HG02943 (cell line): ENCODE data around the gene DNAH8.
"Not testable (repeated sequence)": the region's sequence is repeated elsewhere in the genome, so short reads cannot be mapped to it uniquely, and the experiment has no call there.

Experiments used
- ATAC-seq: cut with Tn5 transposase; IDR thresholded peaks from one replicate; pipeline ENCODE4 v1.9.1; 2021; ENCODE audit warnings: mild to moderate bottlenecking, low read depth, moderate library complexity; ENCODE audit not compliant: unreplicated experiment

Gene DNAH8

DNA sequence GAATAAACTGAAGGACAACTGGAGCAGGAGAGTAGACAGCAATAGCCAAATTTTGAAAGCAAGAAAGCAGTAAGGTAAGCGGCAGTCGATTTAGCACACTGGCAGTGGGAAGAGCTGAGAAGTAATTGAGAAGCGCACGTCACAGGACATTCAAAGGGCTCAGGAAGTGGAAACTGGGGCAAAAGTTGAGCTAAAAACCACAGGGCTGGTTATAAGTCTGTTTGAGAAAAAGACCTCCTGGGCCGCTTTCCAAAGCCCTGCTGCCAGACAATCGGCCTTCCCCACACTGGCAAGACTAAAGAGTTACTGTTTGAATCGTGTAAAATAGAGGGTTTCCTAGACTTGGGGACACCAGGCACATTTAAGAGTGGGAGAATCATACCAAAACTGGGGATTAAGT is 161.4 kb downstream of the DNAH8 start:
- no peak for ATAC-seq

DNA sequence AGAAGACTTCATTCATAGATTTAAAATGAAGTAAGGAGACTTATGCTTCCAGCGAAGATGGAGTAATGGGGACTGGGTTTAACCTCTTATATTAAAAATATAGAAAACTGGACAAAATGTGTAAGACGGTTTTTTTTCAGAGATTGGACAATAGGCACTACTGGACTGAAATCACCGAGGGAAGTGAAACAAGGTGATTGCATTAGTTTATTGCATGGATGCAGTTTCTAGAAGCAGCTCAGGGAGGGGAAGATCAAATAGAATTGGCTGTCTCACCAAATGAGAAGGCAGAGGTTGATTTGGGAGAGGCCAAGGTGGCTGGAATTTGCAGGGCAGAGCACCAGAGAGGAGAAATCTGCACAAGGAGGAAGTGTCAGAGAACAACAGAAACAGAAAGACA is 162.6 kb downstream of the DNAH8 start:
- ATAC-seq, result no peak

DNA sequence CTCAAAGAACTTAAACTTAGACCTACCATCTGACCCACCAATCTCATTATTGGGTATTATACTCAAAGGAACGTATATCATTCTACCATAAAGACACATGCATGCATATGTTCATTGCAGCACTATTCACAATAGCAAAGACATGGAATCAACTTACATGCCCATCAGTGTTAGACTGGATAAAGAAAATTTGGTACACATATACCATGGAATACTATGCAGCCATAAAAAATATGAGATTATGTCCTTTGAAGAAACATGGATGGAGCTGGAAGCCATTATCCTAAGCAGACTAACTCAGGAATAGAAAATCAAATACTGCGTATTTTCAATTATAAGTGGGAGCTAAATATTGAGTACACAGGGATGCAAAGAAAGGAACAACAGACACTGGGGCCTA is 167.0 kb downstream of the DNAH8 start:
- ATAC-seq, result no peak

DNA sequence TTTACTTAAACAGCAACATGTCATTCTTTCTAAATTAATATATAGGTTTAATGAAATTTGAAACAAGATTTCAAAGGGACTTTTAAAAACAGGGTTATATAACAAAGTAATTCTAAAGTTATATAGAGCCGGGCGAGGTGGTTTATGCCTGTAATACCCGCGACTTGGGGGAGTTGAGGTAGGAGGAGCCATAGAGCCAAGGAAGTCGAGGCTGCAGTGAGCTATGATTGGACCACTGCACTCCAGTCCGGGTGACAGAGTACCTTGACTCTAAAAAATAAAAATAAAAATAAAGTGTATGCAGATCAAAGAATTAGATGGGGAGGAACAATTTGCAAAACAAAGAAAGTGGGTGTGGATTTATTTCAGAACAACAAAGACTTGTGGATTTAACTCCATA is 182.4 kb downstream of the DNAH8 start:
- no peak for ATAC-seq

DNA sequence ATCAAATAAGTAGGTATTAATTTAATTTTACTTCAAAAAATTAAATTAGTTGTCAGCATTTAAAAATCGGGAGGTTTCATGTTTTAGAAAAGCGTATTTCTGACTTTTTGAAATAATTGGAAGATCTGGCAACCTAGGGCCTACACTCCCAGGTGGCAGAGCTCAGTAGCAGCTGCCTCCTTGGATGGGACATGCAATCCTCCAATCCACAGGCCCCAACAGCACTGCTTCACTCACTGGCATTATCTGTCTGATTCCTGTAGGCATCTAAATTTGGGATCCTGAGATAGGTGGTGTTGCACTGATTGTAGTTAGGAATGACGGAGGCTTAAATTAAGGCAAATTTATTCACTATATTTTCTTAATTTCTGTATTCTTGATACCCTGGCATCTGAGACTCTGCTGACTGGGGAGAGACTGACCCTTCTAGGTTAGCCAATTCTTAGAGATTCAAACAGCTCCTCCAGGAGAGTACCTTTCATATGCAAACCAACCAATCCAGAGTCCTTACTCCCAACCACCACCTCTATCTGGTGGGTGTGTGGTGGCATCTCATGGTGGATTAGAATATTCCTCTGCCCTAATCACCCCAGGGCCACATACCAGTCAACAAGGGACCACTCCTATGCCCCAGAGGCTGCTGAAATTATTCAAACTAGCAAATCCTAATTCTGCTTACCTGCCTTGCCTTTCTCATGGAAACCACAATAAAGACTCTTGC is 186.9 kb downstream of the DNAH8 start:
- no peak for ATAC-seq

DNA sequence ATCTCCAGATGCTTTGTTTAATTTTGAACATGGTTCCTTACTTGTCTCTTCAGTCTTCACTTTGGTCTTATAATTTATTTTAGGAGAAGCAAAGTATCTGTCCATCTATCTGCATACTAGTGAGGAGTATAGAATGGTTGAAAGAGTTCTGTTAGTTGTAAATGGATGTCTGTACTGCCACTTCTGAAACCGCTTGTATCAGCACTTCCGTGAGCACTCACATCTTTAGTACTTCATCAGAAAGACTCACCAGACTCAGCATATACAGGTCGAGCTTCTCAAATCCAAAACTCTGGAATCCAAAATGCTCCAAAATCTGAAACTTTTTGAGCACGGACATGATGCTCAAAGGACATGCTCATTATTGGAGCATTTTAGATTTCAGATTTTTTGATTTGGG is 191.5 kb downstream of the DNAH8 start:
- ATAC-seq, result no peak

DNA sequence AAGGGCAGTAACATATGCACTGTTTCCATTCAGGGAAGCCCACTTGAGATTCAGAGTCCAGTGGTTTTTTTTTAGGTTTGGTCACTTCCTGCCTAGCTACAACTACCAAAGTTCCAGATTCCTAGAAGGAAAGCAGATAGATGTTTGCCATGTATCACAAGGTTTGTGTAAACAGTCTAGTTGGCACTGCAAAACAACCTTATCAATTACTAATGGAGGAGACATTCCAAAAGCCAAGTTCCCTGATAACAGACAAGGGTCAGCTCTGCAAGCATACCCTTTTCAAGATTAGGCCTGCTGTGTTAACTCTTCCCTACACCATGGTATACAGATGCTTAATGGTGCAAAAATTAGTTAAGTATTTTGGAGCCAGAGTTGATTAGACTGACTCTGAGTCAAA is 192.2 kb downstream of the DNAH8 start:
- ATAC-seq, result no peak

DNA sequence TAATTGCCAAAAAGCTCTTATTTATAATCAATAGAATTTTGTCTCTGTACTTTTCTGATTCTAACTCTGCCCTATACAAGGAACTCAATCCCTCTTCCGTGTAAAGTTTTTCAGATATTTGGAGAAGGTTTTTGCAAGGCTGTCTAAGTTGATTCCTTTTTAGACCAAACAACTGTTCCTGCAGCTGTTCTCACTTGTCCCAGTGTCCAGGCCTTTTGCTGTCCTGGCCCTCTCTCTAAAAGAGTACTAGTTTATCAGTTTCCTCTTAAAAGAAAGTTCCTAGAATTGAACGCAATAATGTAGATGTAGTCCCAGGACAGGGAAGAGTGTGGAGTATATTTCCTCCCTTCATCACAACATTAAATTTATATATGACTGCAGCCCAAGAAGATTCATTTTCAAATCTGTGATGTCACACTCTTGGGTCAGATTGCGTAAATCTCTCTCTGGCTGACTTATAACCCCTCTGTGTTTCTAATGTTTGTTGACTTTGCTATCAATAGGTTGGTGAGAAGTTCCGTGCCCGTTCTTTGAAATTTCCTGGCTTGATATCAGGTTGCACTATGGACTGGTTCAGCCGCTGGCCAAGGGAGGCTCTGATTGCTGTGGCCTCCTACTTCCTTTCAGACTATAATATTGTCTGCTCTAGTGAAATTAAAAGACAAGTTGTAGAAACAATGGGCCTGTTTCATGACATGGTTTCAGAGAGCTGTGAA is 194.1 kb downstream of the DNAH8 start:
- no peak for ATAC-seq

DNA sequence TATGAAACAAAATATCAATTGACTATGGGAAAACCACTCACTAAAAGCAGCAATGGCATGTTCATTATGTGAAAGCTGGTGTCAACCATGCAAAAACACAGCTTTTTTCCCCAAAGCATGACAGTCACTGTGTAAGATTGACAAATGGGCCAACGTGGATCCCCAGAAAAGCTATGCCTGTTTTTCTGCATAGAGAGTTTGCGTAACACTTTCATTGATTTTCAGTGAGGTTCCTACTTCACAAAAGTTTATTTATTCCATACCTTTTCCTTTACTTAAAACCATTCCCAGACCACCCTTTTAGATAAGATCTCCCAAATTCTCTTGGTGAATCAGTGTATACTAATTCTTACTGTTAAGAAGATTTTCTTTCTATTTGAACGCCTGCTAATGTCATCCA is 195.1 kb downstream of the DNAH8 start:
- ATAC-seq, result no peak

DNA sequence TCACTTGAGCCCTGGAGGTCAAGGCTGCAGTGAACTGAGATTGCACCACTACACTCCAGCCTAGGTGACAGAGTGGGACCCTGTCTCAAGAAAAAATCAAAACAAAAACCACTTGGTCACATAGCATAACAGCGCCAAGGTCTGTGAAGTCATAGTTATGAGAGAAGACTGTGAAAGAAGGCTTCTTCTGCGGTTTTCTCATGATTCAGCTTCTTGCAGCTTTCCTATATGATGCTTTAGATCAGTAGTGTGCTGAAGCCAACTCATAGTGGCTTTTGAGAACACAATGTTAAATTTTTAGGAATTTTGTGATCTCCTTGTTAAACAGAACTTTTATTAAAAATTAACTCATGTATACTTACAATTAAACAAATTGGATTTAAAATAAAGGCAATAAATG is 197.3 kb downstream of the DNAH8 start:
- no peak for ATAC-seq

DNA sequence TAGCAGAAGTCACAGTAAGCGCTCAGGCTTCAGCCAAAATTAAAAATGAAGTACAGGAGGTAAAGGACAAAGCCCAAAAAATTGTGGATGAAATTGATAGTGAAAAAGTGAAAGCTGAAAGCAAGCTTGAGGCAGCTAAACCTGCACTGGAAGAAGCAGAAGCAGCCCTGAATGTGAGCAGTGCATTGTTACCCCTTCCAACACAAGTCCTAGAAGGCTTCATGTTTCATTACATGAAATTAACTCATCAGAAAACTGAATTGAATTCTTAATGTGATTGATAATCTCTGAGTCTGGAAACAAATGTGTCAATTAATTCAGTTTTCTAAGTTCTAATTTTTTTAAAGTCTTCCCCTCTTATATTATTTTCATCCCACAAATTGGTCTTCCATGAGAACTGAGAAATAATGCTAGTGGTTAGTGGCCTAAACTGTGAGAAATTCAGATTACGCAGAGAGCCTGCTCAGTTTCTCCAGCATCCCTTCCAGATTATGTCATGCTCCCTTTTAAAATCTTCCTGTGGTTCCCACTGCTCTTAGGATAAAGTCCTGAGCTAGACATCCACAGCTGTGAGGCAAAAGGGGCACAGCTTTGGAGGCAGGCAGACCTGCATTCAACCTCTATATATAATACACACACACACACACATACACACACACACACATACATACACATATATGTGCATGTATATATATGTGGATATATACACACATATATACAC is 200.3 kb downstream of the DNAH8 start:
- ATAC-seq, result no peak

DNA sequence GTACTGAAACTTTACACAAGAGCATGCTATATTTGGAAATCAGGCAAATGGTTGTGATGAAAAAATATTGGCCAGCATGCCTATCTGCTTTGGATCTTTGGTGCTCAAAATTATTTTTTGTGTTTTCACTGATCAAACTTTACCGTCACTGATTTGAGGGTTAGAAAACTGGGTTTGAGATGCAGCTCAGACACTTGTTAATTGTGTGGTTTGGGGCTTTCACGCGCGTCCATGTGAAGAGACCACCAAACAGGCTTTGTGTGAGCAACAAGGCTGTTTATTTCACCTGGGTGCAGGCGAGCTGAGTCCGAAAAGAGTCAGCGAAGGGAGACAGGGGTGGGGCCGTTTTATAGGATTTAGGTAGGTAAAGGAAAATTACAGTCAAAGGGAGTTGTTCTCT is 206.4 kb downstream of the DNAH8 start:
- ATAC-seq, result not testable (repeated sequence)

DNA sequence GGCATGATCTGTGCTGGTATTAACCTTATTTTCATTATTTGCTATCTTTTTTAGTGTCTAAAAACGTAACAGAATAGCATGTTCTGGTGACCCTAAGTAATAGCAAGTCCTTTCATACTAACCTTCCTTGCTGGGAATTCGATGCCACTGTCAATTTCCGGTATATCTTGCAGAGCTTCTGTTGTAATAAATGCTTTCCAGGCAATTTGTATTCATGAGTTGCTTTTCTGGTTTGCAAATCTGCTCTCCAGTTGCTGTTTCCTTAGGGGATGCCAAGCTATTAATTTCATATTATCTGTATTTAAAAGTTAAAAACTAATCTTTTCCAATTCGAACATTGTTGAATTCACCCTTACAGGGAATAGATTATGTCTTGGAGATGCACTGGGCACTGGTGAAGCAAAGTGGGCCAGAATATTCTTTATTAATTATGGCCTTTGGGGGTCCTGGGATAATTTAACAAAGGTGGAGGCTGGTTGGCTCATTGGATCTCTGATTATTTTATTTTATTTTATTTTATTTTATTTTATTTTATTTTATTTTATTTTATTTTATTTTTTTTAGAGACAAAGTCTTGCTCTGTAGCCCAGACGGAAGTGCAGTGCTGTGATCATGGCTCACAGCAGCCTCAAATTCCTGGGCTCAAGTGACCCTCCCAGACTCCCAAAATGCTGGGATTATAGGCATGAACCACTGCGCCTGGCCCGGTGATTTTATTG is 209.8 kb downstream of the DNAH8 start:
- ATAC-seq, result no peak

DNA sequence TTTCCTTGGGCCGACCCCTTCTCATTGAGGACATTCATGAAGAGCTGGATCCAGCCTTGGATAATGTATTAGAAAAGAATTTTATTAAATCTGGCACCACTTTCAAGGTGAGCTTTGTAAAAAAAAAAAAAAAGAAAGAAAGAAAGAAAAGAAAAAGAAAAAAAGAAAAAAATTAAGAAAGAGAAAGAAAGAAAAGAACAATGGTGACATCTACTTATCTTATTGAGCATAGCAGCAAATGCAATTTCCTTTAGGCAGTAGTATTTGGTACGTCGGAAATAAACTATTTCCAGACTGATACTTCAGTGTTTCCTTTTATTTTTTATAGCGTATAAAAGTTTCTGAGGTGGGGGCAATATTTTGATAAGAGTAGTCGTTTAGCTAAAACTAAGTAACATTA is 214.4 kb downstream of the DNAH8 start:
- no peak for ATAC-seq

DNA sequence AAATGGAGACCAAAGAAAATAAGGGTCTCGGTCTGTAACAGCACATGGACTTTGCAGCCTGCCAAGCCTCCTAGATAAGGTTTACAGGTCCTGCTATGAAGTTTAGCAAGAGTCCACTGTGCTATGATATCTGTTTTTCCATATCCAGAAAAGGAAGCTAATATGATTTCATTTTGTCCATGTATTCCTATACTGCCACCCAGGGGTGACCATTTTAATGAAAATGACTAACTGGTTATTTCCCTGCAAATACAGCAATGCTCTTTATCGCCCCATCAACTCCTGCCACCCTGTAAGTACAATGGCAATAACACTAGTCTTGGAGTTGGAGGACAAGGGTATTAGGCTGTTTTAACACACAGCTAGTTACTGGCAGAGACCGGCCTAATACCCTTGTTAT is 218.3 kb downstream of the DNAH8 start:
- no peak for ATAC-seq

DNA sequence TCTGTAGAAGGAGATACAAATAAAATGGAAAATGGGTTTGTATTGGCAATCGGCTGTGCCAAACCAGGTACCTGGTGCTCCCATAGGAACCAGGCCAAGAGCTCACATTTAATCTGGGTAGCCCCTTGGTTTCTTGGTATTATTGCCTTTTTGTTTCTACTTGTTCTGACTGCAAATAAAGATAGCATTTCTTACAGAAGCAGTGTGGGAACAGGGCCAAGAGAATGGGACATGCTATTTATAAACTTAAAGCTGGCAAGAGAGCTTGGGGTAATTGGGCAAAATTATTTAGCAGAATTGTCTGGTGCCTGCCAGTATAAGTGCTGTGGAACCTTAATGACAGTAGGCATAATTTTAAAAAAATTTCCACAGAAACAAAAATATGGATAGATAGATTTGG is 219.9 kb downstream of the DNAH8 start:
- no peak for ATAC-seq

DNA sequence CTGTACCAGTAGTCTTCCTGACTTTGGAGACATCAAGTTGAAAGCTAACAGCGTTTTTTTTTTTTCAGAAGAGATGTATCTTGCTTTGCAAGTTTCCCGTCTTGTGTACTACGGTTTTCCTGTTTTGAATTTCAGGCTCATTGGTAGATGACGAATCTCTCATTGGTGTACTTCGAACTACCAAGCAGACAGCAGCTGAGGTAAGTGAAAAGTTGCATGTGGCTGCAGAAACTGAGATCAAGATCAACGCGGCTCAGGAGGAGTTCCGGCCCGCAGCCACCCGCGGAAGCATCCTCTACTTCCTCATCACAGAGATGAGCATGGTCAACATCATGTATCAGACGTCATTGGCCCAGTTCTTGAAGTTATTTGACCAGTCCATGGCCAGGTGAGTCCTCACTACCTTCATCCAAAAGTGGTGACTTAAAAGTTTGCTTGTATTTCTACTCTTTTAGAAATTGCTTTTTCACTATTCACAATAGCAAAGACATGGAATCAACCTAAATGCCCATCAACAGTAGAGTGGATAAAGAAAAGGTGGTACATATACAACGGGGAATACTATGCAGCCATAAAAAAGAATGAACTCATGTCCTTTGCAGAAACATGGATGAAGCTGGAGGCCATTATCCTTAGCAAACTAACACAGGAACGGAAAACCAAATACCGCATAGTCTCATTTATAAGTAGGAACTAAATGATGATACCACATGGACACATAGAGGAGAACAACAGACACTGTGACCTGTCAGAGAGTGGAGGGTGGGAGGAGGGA is 222.9 kb downstream of the DNAH8 start:
- no peak for ATAC-seq

DNA sequence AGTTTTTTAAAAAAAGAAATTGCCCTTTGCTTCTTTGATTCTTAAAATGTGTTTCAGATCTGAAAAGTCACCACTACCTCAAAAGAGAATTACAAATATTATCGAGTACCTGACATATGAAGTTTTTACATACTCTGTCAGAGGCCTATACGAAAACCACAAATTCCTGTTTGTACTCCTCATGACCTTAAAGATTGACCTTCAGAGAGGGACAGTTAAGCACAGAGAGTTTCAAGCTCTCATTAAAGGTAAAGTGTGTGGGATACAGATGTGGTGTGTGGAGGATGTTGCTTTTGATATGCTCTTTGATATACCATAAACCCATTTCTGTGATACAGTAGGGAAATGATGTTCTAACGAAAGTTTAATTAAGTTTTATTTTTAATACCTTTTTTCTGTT is 223.6 kb downstream of the DNAH8 start:
- no peak for ATAC-seq

DNA sequence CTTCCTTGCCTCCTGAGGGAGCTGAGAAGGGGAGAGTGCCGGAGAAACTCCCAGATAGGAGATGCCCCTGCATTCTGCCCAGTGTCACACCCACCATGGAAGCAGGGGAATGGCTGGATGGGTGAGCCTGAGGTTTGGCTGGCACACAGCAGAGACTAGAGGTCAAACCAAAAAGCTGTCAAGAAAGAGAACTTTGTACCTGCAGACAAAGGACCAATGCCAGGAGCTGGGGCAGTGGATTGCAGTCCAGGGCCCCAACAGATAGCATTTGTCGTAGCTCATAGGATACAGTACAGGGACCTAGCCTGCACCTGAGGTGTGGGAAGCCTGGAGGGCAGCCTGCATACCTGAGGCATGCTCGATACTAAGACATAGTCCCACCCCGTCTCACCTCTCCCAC is 227.3 kb downstream of the DNAH8 start:
- ATAC-seq, result no peak

DNA sequence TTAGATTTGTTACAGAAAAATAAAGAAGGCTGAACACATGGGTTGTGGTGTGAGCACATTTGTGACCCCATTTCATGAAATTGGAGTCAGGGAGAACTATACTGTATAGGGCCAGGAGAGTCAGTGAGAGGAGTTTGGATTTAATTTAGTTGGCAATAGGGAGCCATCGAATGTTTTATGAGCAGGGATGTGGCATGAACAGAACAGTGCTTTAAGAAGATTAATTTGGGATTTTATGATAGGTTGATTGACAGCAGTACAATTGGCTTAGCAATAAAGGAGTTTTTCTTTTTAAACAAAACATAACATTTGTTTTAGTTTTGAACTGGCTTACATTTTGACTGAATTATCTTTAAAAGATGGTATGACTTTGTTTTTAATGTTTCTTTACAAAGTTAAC is 227.9 kb downstream of the DNAH8 start:
- no peak for ATAC-seq
